Liver (tissue), 9 donors: ENCODE data around the gene GCLM. TPM values are rescaled to one million over a fixed set of nuclear protein-coding genes. Genes with fewer than 3 reads are reported as not detected.

Experiments
- DNase-seq: peaks from one replicate; pipeline ENCODE4 v3.0.0-alpha.2; 2017; ENCODE audit warnings: low spot score
- H3K27ac ChIP-seq, 2 donors: one replicate each; pipeline ENCODE4 v1.7.0; 2013; ENCODE audit warnings: inconsistent platforms in 2 of 2, low read length in 2 of 2, control low read depth in 1 of 2, low read depth in 1 of 2, mild to moderate bottlenecking in 1 of 2
- H3K27me3 ChIP-seq, 4 donors: one replicate each; pipeline versions ENCODE4 v1.6.1 to v1.7.0; 2013; ENCODE audit warnings: low read length in 3 of 4, inconsistent platforms in 1 of 4, mild to moderate bottlenecking in 1 of 4, moderate library complexity in 1 of 4; ENCODE audit not compliant: control insufficient read depth in 4 of 4, insufficient read depth in 4 of 4
- H3K36me3 ChIP-seq, 4 donors: one replicate each; pipeline versions ENCODE4 v1.6.1 to v1.7.0; 2013; ENCODE audit warnings: low read length in 3 of 4, mild to moderate bottlenecking in 3 of 4, low read depth in 1 of 4, moderate library complexity in 1 of 4; ENCODE audit not compliant: control insufficient read depth in 4 of 4, insufficient read depth in 3 of 4
- H3K4me1 ChIP-seq, 4 donors: one replicate each; pipeline versions ENCODE4 v1.6.1 to v1.7.0; 2013; ENCODE audit warnings: low read length in 3 of 4, mild to moderate bottlenecking in 3 of 4, moderate library complexity in 1 of 4; ENCODE audit not compliant: control insufficient read depth in 4 of 4, insufficient read depth in 4 of 4
- H3K4me3 ChIP-seq, 3 donors: one replicate each; pipeline versions ENCODE4 v1.6.1 to v1.7.0; 2013; ENCODE audit warnings: low read length in 3 of 3, control low read depth in 1 of 3, low read depth in 1 of 3, mild to moderate bottlenecking in 1 of 3
- H3K9ac ChIP-seq, 2 donors: one replicate each; pipeline ENCODE4 v1.7.0; 2013; ENCODE audit warnings: low read length in 2 of 2, mild to moderate bottlenecking in 2 of 2, moderate library complexity in 2 of 2, control low read depth in 1 of 2, low read depth in 1 of 2
- H3K9me3 ChIP-seq, 4 donors: one replicate each; pipeline versions ENCODE4 v1.6.1 to v1.7.0; 2013; ENCODE audit warnings: low read length in 3 of 4; ENCODE audit not compliant: control insufficient read depth in 4 of 4
- ATF3 ChIP-seq: IDR thresholded peaks from 2 replicates; pipeline ENCODE4 v1.6.1; 2016; ENCODE audit warnings: antibody characterized with exemption
- CTCF ChIP-seq: fragments of 150-350 bp; IDR thresholded peaks from 2 replicates; pipeline ENCODE4 v1.5.1; 2017; ENCODE audit warnings: improper control_type of control experiment, low read depth, low read length; ENCODE audit not compliant: missing input control
- EGR1 ChIP-seq, 2 donors: IDR thresholded peaks; 2 replicates each; pipeline ENCODE4 v1.6.1; 2016 to 2018; ENCODE audit warnings: antibody characterized with exemption in 2 of 2, low read depth in 2 of 2
- FOXA1 ChIP-seq: IDR thresholded peaks from 2 replicates; pipeline ENCODE4 v1.6.1; 2016; ENCODE audit warnings: antibody characterized with exemption
- FOXA2 ChIP-seq: IDR thresholded peaks from 2 replicates; pipeline ENCODE4 v1.6.1; 2016; ENCODE audit warnings: antibody characterized with exemption
- GABPA ChIP-seq, 2 donors: IDR thresholded peaks in 1 of 2; conservative IDR thresholded peaks in 1 of 2; 2 replicates each; pipeline ENCODE4 v1.6.1; 2016; ENCODE audit warnings: antibody characterized with exemption in 2 of 2, mild to moderate bottlenecking in 1 of 2, moderate library complexity in 1 of 2
- HNF4A ChIP-seq, 2 donors: conservative IDR thresholded peaks; 2 replicates each; pipeline ENCODE4 v1.6.1; 2016; ENCODE audit warnings: antibody characterized with exemption in 2 of 2, mild to moderate bottlenecking in 2 of 2
- HNF4G ChIP-seq: IDR thresholded peaks from 2 replicates; pipeline ENCODE4 v1.6.1; 2016; ENCODE audit warnings: antibody characterized with exemption
- JUND ChIP-seq, 2 donors: IDR thresholded peaks; 2 replicates each; pipeline ENCODE4 v1.6.1; 2016; ENCODE audit warnings: antibody characterized with exemption in 2 of 2
- MAX ChIP-seq: IDR thresholded peaks from 2 replicates; pipeline ENCODE4 v1.6.1; 2016; ENCODE audit warnings: antibody characterized with exemption
- NR2F2 ChIP-seq: IDR thresholded peaks from 2 replicates; pipeline ENCODE4 v1.6.1; 2016; ENCODE audit warnings: antibody characterized with exemption
- RAD21 ChIP-seq, 2 donors: IDR thresholded peaks; 2 replicates each; pipeline ENCODE4 v1.6.1; 2016; ENCODE audit warnings: antibody characterized with exemption in 2 of 2, mild to moderate bottlenecking in 2 of 2
- REST ChIP-seq: IDR thresholded peaks from 2 replicates; pipeline ENCODE4 v1.6.1; 2016; ENCODE audit warnings: antibody characterized with exemption, mild to moderate bottlenecking
- RXRA ChIP-seq, 2 donors: IDR thresholded peaks; 2 replicates each; pipeline ENCODE4 v1.6.1; 2017 to 2018; ENCODE audit warnings: antibody characterized with exemption in 2 of 2, mild to moderate bottlenecking in 1 of 2
- SP1 ChIP-seq: IDR thresholded peaks from 2 replicates; pipeline ENCODE4 v1.6.1; 2018; ENCODE audit warnings: antibody characterized with exemption, mild to moderate bottlenecking
- TAF1 ChIP-seq: conservative IDR thresholded peaks from 2 replicates; pipeline ENCODE4 v1.6.1; 2016; ENCODE audit warnings: antibody characterized with exemption, mild to moderate bottlenecking
- YY1 ChIP-seq: IDR thresholded peaks from 2 replicates; pipeline ENCODE4 v1.6.1; 2016; ENCODE audit warnings: antibody characterized with exemption, mild to moderate bottlenecking
- ZBTB33 ChIP-seq: IDR thresholded peaks from 2 replicates; pipeline ENCODE4 v1.6.1; 2016; ENCODE audit warnings: antibody characterized with exemption
- WGBS: extraction: QIAGEN DNeasy Blood & Tissue Kit; methylation state at CpG from one replicate; pipeline ENCODE4 v1.1.7; 2013; 5-methylcytosine and 5-hydroxymethylcytosine counted together
- polyA plus RNA-seq, 2 donors: library from polyadenylated mRNA; stranded (reverse) in 1 of 2; unstranded in 1 of 2; fragments of 200-250 nt in 1 of 2; fragments of >200 nt in 1 of 2; fragmentation: Nextera tagmentation in 1 of 2; extraction: Ambion mirVana in 1 of 2; gene quantifications; one replicate each; pipeline versions ENCODE4 v1.2.1 to v1.2.3, GENCODE V29; 2013 to 2015
- total RNA-seq, 2 donors: library from RNA; depleted of rRNA; stranded (reverse); fragments of >200 nt; gene quantifications; one replicate each; pipeline ENCODE4 v1.2.3, GENCODE V29; 2014
- donor health status: healthy.
- donor health status: healthy.
- donor health status: healthy.
- donor health status: healthy.
- donor health status: healthy.

The GCLM gene
- total and polyA plus RNA-seq, 4 donors: 8.9 to 49.1 (median 16.7) TPM

GRCh38 chr1:93853940-93854339, 55.3 kb downstream of the GCLM start:
- TF ChIP-seq SP1 (no peak), FOXA1 (no peak), GABPA (IDR thresholded peaks at IDR 0.05 in 1 of 2, conservative IDR thresholded peaks at IDR 0.05 in 1 of 2) (no peak), ATF3 (no peak), FOXA2 (no peak), NR2F2 (no peak), HNF4G (no peak), TAF1 (no peak), YY1 (no peak), RAD21 (IDR thresholded peaks at IDR 0.05) (no peak), HNF4A (conservative IDR thresholded peaks at IDR 0.05) (no peak), EGR1 (IDR thresholded peaks at IDR 0.05; ENCODE audit: low read depth in 2 of 2) (no peak), CTCF (no peak), REST (no peak), ZBTB33 (no peak), RXRA (IDR thresholded peaks at IDR 0.05) (no peak), JUND (IDR thresholded peaks at IDR 0.05) (no peak), MAX (no peak)
- H3K9ac ChIP-seq: no peak overlapping the region
- 94% methylated on average over 3 of the region's 3 CpGs for WGBS

More at GRCh38 chr1:93853940-93854339, 55.3 kb downstream of the GCLM start:
- Histone ChIP-seq H3K9me3 (peaks cover 0 to 2% (median 0%) of the 10 kb centered on the region in 4 donors), H3K27ac (no peak overlapping the region), H3K27me3 (no peaks in the 10 kb centered on the region), H3K36me3 (no peaks in the 10 kb centered on the region), H3K4me1 (no peaks in the 10 kb centered on the region), H3K4me3 (no peak overlapping the region)
- no peak for DNase-seq
